Hepatocyte (in vitro differentiated cells): Measurements from ENCODE around the gene RNF168.

Experiments used
- CTCF ChIP-seq: fragments of 200-600 bp; sonication (generic); IDR thresholded peaks from 2 replicates; pipeline ENCODE4 v1.5.1; 2016; ENCODE audit warnings: antibody characterized with exemption, mild to moderate bottlenecking; ENCODE audit not compliant: poor library complexity
- EZH2 ChIP-seq: fragments of 200-600 bp; sonication (generic); IDR thresholded peaks from 2 replicates; pipeline ENCODE4 v1.6.1; 2016; ENCODE audit warnings: antibody characterized with exemption, mild to moderate bottlenecking, borderline replicate concordance

GRCh38 chr3:196493292-196493691, 10.3 kb downstream of the RNF168 start:
- TF ChIP-seq CTCF (no peak), EZH2 (no peak)
